NCI-H510A (cell line): Measurements from ENCODE around the gene ATRIP.
"Not testable (repeated sequence)": the region's sequence is repeated elsewhere in the genome, so short reads cannot be mapped to it uniquely, and the experiment has no call there.

ENCODE experiments used
- DNase-seq: peaks from one replicate; lab custom pipeline; 2025; lab: John Stamatoyannopoulos, UW

Gene ATRIP

GRCh38 chr3:48446425-48447193 is at the start of gene ATRIP:
ATRIP (plus strand) TSS chr3:48446737; CDS start chr3:48446846, 109 bp downstream.
- DNase-seq: peak; percentile 77

- no peak for DNase-seq
Measured at GRCh38 chr3:48397767-48398681, 48.5 kb upstream of the ATRIP start.

GRCh38 chr3:48398701-48399386 is 47.7 kb upstream of the ATRIP start:
- no peak for DNase-seq

GRCh38 chr3:48399387-48400172 is 47.0 kb upstream of the ATRIP start:
- DNase-seq: no peak

- peak; percentile 2 for DNase-seq
Measured at GRCh38 chr3:48400824-48401433, 45.6 kb upstream of the ATRIP start.

- not testable (repeated sequence) for DNase-seq
Measured at GRCh38 chr3:48401434-48401901, 45.1 kb upstream of the ATRIP start.

GRCh38 chr3:48402281-48402732 is 44.2 kb upstream of the ATRIP start:
- no peak for DNase-seq

GRCh38 chr3:48402907-48403306 is 43.6 kb upstream of the ATRIP start:
- no peak for DNase-seq

GRCh38 chr3:48403533-48404439 is 42.8 kb upstream of the ATRIP start:
- DNase-seq: no peak

GRCh38 chr3:48404440-48405342 is 41.8 kb upstream of the ATRIP start:
- DNase-seq: no peak

- DNase-seq: no peak
Measured at GRCh38 chr3:48405343-48405881, 41.1 kb upstream of the ATRIP start.

GRCh38 chr3:48405971-48406370 is 40.6 kb upstream of the ATRIP start:
- no peak for DNase-seq

- no peak for DNase-seq
Measured at GRCh38 chr3:48406443-48407431, 39.8 kb upstream of the ATRIP start.

- no peak for DNase-seq
Measured at GRCh38 chr3:48407542-48408099, 38.9 kb upstream of the ATRIP start.

- no peak for DNase-seq
Measured at GRCh38 chr3:48408823-48409281, 37.7 kb upstream of the ATRIP start.

GRCh38 chr3:48409291-48410201 is 37.0 kb upstream of the ATRIP start:
- DNase-seq: no peak
